CD4-positive, alpha-beta T cell treated with Interleukin-4 for 4 hours (primary cell): ENCODE data around the gene PTBP1.

ENCODE experiments used
- DNase-seq: peaks from one replicate; pipeline ENCODE4 v3.0.0-alpha.2; 2020

The PTBP1 gene

DNA sequence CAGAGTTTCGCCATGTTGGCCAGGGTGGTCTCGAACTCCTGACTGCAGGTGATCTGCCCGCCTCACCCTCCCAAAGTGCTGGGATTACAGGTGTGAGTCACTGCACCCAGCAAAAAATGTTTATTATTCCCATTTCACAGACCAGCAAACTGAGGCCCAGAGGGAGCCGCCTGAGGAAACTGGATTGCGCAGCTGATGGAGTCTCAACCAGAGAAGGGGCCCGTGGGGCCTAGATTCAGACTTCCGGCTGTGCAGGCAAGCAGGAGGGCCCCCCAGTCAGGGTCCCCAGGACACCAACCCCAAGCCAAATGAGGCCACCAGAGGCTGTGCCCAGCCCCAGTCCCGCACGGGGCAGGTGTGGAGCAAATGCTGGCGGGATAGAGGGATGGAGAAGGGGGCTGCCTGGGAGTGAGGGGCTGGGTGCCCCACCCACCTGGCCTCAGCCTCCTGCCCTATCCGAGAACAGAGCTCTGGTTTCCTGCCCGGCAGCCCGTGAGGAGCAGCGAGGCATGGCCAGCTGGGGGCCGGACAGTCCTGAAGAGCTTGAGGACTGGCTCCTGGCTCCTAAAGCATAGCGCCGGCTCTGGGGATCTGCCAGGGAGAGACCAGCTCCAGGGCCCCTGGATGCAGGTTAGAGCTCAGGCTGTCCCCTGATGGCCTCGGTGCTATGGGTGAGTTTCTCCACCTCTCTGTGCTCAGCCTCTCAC, 24.4 kb upstream of the PTBP1 start:
- no peak for DNase-seq

DNA sequence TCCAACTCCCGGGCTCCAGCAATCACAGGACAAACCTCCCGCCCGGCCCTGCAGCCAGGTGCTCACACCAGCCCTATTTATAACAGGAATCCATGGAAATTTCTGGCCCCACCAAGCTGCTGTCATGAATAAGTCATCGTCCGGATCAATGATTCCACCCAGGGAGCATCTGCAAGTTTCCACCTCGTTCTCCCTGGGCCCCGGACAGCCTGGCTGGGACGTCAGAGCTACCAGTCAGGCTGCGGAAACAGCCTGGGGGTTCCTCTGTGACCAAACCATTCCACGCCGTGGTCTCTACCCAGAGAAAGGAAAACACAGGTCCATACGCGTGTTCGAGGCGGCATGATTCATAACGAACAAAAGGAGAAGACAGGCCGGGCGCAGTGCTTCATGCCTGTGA, 20.7 kb upstream of the PTBP1 start:
- no peak for DNase-seq

DNA sequence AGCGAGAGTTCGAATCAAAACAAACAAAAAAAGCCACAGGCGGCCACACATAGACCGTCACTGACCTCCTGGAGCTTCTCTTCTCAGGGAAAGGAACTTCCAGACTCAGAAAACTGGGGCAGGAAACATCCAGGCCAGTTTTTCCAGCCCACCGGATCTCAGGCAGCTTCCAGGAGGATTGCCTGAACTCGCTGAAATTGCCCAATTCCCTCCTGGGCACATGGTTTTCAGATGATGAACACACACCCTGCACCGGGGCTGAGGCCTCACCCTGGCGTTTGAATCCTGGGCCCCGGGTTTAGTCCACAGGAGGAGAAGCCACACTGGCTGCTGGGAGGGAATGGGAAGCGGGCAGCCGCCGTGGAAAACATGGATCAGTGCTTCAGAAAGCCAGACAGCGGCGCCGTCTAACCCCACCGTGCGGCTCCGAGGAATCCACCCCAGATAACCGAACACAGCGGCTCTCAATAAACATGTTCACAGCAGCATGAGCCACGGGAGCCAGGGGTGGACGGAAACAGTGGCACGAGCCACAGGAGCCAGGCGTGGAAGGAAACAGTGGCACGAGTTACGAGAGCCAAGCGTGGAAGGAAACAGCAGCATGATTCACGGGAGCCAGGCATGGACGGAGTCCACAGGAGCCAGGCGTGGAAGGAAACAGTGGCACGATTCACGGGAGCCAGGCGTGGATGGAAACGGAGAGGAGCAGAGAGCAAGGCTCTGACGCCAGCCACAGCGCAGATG, 18.2 kb upstream of the PTBP1 start:
- no peak for DNase-seq

- no peak for DNase-seq
These were observed 16.3 kb upstream of the PTBP1 start for GRCh38 chr19:780935-781334.

DNA sequence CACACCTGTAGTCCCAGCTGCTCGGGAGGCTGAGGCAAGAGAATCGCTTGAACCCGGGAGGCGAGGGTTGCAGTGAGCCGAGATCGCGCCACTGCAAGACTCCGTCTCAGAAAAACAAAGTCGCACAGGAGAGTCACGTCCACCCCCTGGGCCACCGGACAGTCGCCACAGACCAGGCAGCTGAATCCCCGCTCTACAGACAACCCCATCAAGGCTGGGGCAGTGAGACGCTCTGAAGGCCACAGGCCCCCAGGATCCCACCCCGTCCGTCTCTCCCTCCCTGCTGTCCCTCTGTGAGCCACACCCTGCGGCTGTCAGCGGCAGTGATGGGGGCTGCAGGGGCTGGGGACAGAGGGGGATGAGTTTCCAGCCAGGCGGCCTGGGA, 15.5 kb upstream of the PTBP1 start:
- no peak for DNase-seq

- no peak for DNase-seq
These were observed 14.9 kb upstream of the PTBP1 start for GRCh38 chr19:782185-782877.

DNA sequence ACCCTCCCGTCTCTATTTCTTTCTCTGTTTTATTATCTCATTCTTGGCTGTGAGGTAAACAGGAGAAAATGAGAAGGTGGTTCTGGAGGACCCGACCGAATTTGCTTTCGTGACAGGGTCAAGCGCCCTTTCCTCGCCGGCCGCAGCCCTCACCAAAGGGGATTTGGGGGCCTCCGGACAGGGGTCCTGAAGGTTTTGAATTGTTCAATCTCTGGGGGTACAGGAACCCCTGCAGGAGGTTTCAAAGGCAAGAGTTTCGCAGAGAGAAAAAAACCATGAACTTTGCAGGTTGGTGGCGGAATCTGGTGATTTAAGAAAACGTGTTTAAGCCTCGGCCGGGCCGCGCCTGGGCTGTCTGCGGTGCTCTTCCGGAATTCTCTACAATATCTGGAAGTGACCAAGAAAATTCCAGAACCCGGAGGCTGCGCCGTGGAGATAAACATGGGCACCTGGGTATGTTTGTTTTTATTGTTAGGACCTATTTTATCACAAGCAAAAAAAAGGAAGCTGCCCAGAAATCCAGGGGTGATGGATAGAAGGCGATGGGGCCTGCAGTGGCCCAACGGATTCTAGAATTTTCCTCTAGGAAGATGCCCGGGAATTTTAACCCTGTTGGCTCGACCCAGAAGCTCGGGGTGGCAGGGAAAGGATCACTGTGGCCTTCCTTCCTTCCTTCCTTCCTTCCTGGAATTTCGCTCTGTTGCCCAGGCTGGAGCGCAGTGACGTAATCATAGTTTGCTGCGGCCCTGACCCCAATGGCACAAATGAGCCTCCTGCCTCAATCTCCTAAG, 14.2 kb upstream of the PTBP1 start:
- no peak for DNase-seq

- no peak for DNase-seq
These were observed 12.7 kb upstream of the PTBP1 start for GRCh38 chr19:784541-784940.

DNA sequence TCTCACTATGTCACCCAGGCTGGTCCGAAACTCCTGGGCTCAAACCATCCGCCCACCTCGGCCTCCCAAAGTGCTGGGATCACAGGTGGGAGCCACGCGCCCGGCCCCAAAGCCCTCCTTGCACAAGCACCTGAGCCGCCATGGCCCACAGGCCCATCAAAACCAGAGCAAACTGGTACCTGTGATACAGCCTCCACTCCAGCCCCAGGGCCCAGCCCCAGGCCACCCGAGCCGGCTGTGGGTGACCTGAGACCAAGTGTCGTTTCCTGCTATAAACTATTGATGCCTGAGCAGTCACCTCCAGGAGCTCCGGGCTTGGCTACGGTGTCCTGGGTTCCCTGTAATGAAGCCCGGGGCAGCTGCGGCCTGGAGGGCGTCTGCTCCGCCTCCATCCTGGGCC, 9.7 kb upstream of the PTBP1 start:
- no peak for DNase-seq

DNA sequence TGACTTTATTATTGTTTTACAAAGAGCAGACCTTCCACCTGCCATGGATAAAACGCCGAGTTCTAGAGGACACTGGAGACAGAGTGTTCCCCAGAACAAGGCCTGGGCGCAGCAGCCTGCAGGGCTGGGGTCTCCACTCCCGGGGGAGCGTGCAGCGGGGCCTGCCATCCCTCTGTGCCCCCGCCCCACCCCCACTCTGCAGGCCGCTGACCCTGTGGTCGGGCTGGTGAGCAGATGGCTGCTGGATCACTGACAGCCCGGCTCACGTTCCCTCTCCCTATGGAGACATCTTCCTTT, 8.6 kb upstream of the PTBP1 start:
- DNase-seq = no peak

- no peak for DNase-seq
These were observed 8.1 kb upstream of the PTBP1 start for GRCh38 chr19:788983-789700.

GRCh38 chr19:789701-790060, 7.6 kb upstream of the PTBP1 start:
- no peak for DNase-seq

DNA sequence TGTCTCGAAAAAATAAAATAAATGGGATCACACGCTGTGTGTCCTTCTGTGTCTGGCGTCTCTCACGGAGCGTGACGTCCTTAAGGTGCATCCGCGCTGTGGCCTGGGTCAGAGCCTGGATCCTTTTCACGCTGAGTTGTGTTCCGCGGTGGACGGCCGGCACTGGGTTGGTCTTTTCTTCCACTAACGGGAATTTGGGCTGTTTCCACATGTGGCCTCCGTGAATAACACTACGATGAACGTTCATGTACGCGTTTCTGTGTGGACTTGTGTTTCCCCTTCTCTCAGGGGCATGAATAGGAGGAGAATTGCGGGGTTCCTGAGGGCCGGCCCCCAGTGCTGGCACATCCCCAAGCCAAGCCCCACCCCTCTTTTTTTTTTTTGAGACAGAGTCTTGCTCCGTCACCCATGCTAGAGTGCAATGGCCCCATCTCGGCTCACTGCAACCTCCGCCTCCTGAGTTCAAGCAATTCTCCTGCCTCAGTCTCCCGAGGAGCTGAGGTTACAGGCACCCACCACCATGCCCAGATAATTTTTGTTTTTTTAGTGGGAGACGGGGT, 6.2 kb upstream of the PTBP1 start:
- no peak for DNase-seq

DNA sequence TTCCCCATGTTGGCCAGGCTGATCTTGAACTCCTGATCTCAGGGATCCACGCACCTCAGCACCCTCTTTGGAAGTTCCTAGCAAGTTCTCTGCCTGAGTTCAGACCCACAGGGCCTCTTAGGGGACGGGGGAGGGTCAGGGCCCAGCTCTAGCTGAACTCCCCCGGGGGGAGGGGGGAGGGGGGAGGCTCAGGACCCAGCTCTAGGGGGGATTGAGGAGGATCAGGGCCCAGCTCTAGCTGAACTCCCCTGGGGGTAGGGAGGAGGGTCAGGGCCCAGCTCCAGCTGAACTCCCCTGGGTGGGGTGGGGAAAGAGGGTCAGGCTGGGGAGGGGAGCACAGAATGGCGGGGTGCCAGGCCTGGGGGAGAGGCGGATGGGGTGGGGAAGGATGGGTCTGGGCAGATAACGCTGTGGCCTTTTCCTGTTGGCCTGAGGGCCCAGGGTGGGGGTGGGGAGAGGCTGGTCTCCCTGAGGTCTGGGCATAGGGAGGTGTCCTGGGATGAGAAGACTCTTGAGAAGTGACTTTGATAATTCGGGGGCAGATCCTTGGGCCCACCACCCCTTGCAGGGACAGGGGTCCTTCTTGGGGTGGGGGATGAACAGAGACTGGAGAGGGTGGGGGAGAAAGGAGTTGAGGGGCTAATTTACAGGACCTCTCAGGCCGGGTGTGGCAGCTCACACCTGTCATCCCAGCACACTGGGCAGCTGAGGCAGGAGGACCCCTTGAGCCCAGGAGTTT, 5.5 kb upstream of the PTBP1 start:
- no peak for DNase-seq

DNA sequence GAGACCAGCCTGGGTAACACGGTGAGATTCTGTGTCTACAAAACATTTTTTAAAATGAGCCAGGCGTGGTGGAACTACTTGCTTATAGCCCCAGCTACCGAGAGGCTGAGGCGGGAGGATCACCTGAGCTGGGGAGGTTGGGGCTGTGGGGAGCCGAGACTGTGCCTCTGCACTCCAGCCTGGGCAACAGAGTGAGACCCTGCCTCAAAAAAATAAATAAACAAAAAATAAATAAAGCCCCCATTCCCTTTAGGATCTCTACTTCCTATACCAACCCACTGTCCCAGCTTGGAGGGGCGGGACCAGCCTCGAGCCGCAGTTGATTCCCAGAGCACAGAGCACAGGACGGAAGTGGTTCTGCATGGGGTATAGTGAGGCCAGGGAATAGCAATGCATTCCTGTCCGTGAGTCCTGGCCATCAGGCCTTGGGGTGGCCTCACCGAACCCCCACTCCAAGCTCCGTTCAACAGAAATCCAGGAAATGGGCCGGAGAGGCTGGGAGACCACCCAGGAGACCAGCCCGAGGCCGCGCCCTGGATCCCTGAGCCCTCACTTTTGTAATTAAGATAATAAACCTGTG, 4.9 kb upstream of the PTBP1 start:
- no peak for DNase-seq

DNA sequence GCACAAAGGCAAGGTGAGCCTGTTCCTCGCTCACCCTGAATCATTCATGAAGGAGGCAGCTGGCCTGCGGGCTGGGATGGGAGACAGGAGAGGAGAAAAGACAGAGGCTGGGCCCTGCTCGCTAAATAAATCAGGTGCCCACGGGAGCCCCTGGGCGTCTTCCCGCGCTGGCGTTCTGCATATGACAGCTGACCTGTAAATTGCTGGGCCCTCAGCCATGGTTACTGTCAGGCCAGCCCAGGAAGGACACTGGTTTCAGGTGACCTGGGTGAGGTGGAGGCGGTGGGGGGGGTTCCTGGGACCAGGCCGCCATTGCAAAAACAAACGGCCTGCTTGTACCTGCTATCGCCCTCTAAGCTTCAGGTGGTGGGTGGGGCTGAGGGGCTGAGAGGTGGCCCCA, 3.4 kb upstream of the PTBP1 start:
- no peak for DNase-seq

- no peak for DNase-seq
These were observed 2.1 kb upstream of the PTBP1 start for GRCh38 chr19:795073-795611.

DNA sequence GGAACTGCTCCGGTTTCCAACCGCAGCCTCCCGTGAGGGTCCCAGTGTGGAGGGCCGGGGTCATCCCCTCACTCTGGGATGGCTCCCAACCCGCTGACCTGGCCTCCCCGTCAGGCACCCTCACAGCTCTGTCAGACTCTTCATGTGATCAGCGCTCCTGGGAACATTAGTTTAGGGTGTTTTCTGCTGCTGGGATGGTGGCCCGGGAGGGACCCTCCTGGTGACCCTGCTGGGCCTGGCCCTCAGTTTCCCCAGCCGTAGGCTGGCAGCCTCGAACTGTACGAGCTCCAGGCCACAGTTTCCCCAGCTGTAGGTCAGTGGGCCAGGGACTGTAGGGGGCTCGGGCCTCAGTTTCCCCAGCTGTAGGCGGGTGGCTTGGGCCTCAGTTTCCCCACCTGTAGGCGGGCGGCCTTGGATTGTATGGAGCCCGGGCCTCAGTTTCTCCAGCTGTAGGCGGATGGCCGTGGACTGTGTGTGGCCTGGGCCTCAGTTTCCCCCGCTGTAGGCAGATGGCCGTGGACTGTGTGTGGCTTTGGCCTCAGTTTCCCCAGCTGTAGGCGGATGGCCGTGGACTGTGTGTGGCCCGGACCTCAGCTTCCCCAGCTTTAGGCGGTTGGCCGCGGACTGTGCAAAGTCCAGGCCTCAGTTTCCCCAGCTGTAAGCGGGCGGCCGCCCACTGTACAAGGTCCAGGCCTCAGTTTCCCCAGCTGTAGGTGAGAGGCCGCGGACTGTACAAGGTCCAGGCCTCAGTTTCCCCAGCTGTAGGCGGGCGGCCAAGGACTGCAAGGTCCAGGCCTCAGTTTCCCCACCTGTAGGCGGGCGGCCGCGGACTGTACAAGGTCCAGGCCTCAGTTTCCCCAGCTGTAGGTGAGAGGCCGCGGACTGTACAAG, 1.3 kb upstream of the PTBP1 start:
- DNase-seq = no peak

DNA sequence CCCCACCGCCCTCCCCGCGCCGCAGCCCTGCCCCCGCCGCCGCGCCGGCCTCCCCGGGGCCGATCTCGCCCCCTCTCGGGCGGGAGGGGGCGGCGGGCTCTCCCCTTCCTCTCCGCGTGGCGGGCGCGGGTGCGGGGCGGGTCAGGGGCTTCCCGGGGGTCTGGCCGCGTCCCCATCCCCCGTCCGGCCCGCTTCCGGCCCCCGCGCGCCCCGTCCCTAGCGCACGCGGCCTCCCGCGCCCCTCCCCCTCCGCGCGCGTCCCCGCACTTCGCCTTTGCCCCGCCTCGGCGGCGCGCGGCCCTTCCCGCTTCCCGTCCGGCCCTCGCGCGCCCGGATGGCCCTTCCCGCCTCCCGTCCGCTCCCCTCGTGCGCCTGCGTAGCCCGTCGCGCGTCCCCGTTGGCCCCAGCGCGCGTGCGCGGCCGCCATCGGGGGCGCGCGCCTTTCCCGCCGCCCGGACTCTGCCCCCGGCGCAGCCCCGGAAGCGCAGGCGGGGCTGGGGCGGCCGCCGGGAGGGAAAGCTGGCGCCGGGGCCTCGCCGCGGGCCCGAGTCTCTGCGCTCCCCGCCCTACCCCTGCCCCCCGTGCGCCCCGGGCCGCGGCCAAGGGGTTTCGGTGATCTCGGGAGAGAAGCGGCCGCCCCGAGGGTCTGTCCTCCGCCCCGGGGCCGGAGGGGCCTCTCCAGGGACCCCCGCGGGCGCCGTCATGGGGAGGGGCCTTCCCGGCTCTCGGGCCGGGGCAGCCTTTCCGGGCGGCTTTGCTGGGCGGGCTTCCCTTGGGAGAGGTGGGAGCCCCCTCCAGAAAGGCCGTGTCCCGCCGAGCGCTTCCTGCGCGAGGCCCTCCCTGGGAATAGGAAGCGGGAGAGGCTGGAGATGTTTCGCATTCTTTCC, 519 bp downstream of the PTBP1 start:
- peak; percentile 87 for DNase-seq
